GM18517 (cell line): Measurements from ENCODE around the gene VASN.
"Not testable (repeated sequence)": the region's sequence is repeated elsewhere in the genome, so short reads cannot be mapped to it uniquely, and the experiment has no call there.

ENCODE experiments used
- ATAC-seq: cut with Tn5 transposase; IDR thresholded peaks from one replicate; pipeline ENCODE4 v1.9.1; 2021; ENCODE audit warnings: mild to moderate bottlenecking, moderate library complexity; ENCODE audit not compliant: unreplicated experiment

Gene VASN

GRCh38 chr16:4371357-4372000 is at the start of gene VASN:
TSS of gene VASN (plus strand) at chr16:4371848. CDS start at chr16:4380878, 9,030 bp downstream.
- ATAC-seq: no peak

- no peak for ATAC-seq
These were observed 49.3 kb upstream of the VASN start for GRCh38 chr16:4322121-4323052.

GRCh38 chr16:4323071-4323844 is 48.4 kb upstream of the VASN start:
- no peak for ATAC-seq

GRCh38 chr16:4323845-4324488 is 47.7 kb upstream of the VASN start:
- ATAC-seq: no peak

- ATAC-seq: no peak
These were observed 47.0 kb upstream of the VASN start for GRCh38 chr16:4324492-4325252.

GRCh38 chr16:4325253-4325758 is 46.3 kb upstream of the VASN start:
- no peak for ATAC-seq

- no peak for ATAC-seq
These were observed 44.1 kb upstream of the VASN start for GRCh38 chr16:4327386-4328045.

GRCh38 chr16:4328046-4328781 is 43.4 kb upstream of the VASN start:
- no peak for ATAC-seq

GRCh38 chr16:4328782-4329775 is 42.6 kb upstream of the VASN start:
- ATAC-seq: no peak

- no peak for ATAC-seq
These were observed 41.3 kb upstream of the VASN start for GRCh38 chr16:4330277-4330874.

GRCh38 chr16:4332083-4332482 is 39.6 kb upstream of the VASN start:
- ATAC-seq: no peak

- no peak for ATAC-seq
These were observed 38.9 kb upstream of the VASN start for GRCh38 chr16:4332623-4333307.

GRCh38 chr16:4333308-4333638 is 38.4 kb upstream of the VASN start:
- no peak for ATAC-seq

GRCh38 chr16:4333714-4334113 is 37.9 kb upstream of the VASN start:
- ATAC-seq: not testable (repeated sequence)

- no peak for ATAC-seq
These were observed 36.7 kb upstream of the VASN start for GRCh38 chr16:4334724-4335495.
